Mesenchymal stem cell (in vitro differentiated cells and primary cell): ENCODE measurements around the gene C8G.

Source experiments
- DNase-seq: peaks from one replicate; pipeline ENCODE4 v3.0.0-alpha.2; 2013
- H2AFZ ChIP-seq: one replicate; pipeline ENCODE4 v1.6.1; 2013; ENCODE audit warnings: low read depth, mild to moderate bottlenecking, control low read depth, inconsistent platforms, low read length, moderate library complexity
- H2AK5ac ChIP-seq: 2 replicates; pipeline ENCODE4 v1.6.1; 2013; ENCODE audit warnings: low read length, moderate library complexity, mild to moderate bottlenecking, inconsistent platforms; ENCODE audit not compliant: severe bottlenecking
- H2BK120ac ChIP-seq: one replicate; pipeline ENCODE4 v1.6.1; 2013; ENCODE audit warnings: low read depth, mild to moderate bottlenecking, inconsistent platforms, low read length, moderate library complexity
- H2BK12ac ChIP-seq, 2 experiments: one replicate each; pipeline ENCODE4 v1.6.1; 2013; ENCODE audit warnings: inconsistent platforms in 2 of 2, low read length in 2 of 2, mild to moderate bottlenecking in 2 of 2, moderate library complexity in 2 of 2, control low read depth in 1 of 2
- H2BK15ac ChIP-seq: one replicate; pipeline ENCODE4 v1.6.1; 2013; ENCODE audit warnings: mild to moderate bottlenecking, low read depth, inconsistent platforms; ENCODE audit not compliant: poor library complexity, severe bottlenecking
- H2BK5ac ChIP-seq: 2 replicates; pipeline ENCODE4 v1.6.1; 2013; ENCODE audit warnings: low read depth, mild to moderate bottlenecking, low read length, control low read depth, inconsistent platforms; ENCODE audit not compliant: poor library complexity, severe bottlenecking
- H3K14ac ChIP-seq, 2 experiments: one replicate each; pipeline ENCODE4 v1.6.1; 2013; ENCODE audit warnings: inconsistent platforms in 2 of 2, low read length in 2 of 2, control low read depth in 1 of 2, mild to moderate bottlenecking in 1 of 2, moderate library complexity in 1 of 2
- H3K18ac ChIP-seq, 2 experiments: one replicate each; pipeline ENCODE4 v1.6.1; 2013; ENCODE audit warnings: inconsistent platforms in 2 of 2, low read length in 2 of 2, control low read depth in 1 of 2, low read depth in 1 of 2, mild to moderate bottlenecking in 1 of 2
- H3K23ac ChIP-seq, 2 experiments: one replicate each; pipeline ENCODE4 v1.6.1; 2013; ENCODE audit warnings: inconsistent platforms in 2 of 2, low read length in 2 of 2, mild to moderate bottlenecking in 2 of 2, moderate library complexity in 2 of 2, control low read depth in 1 of 2
- H3K27ac ChIP-seq: 2 replicates; pipeline ENCODE4 v1.5.1; 2013; ENCODE audit warnings: mild to moderate bottlenecking, moderate library complexity, low read length, control low read depth, inconsistent platforms; ENCODE audit not compliant: poor library complexity, severe bottlenecking
- H3K27me3 ChIP-seq, 2 experiments: 2 replicates each; pipeline versions ENCODE4 v1.6.1 to v1.7.0; 2013; ENCODE audit warnings: low read length in 2 of 2, mild to moderate bottlenecking in 2 of 2, moderate library complexity in 2 of 2, control low read depth in 1 of 2, inconsistent platforms in 1 of 2; ENCODE audit not compliant: control insufficient read depth in 1 of 2, insufficient read depth in 1 of 2
- H3K36me3 ChIP-seq, 2 experiments: 2 replicates each; pipeline versions ENCODE4 v1.6.1 to v1.7.0; 2013; ENCODE audit warnings: low read length in 2 of 2, control low read depth in 1 of 2, inconsistent platforms in 1 of 2, low read depth in 1 of 2, mild to moderate bottlenecking in 1 of 2; ENCODE audit not compliant: insufficient read depth in 2 of 2, control insufficient read depth in 1 of 2
- H3K4ac ChIP-seq, 2 experiments: one replicate each; pipeline ENCODE4 v1.6.1; 2013; ENCODE audit warnings: inconsistent platforms in 2 of 2, low read length in 2 of 2, mild to moderate bottlenecking in 2 of 2, moderate library complexity in 2 of 2, control low read depth in 1 of 2, low read depth in 1 of 2
- H3K4me1 ChIP-seq: 2 replicates; pipeline ENCODE4 v1.6.1; 2013; ENCODE audit warnings: low read depth, low read length, control low read depth; ENCODE audit not compliant: control insufficient read depth, insufficient read depth
- H3K4me2 ChIP-seq: 2 replicates; pipeline ENCODE4 v1.6.1; 2013; ENCODE audit warnings: low read length, mild to moderate bottlenecking, inconsistent platforms; ENCODE audit not compliant: poor library complexity, severe bottlenecking
- H3K4me3 ChIP-seq, 2 experiments: 2 replicates each; pipeline versions ENCODE4 v1.5.1 to v1.7.0; 2013; ENCODE audit warnings: low read length in 2 of 2, mild to moderate bottlenecking in 2 of 2, control low read depth in 1 of 2, low read depth in 1 of 2; ENCODE audit not compliant: insufficient read depth in 1 of 2
- H3K79me1 ChIP-seq: replicated peaks from 2 replicates; pipeline ENCODE4 v1.6.1; 2013; ENCODE audit warnings: mild to moderate bottlenecking, control low read depth, low read length, inconsistent platforms; ENCODE audit not compliant: poor library complexity, severe bottlenecking
- H3K9ac ChIP-seq: 2 replicates; pipeline ENCODE4 v1.7.0; 2013; ENCODE audit warnings: mild to moderate bottlenecking, low read length, moderate library complexity
- H3K9me3 ChIP-seq: 2 replicates; pipeline ENCODE4 v1.7.0; 2013; ENCODE audit warnings: mild to moderate bottlenecking, low read length; ENCODE audit not compliant: control insufficient read depth
- H4K8ac ChIP-seq: one replicate; pipeline ENCODE4 v1.6.1; 2013; ENCODE audit warnings: inconsistent platforms, mild to moderate bottlenecking, low read length, moderate library complexity
- H4K91ac ChIP-seq: one replicate; pipeline ENCODE4 v1.6.1; 2013; ENCODE audit warnings: mild to moderate bottlenecking, low read length, inconsistent platforms
- WGBS: methylation state at CpG from one replicate; pipeline ENCODE4 v1.1.7; 2013; ENCODE audit warnings: mixed read lengths; 5-methylcytosine and 5-hydroxymethylcytosine counted together

C8G gene

GRCh38 chr9:136900556-136900955 is 44.5 kb upstream of the C8G start:
- no peak overlapping the region for H3K18ac ChIP-seq
- H2BK120ac ChIP-seq, result no peak overlapping the region
- H3K4me3 ChIP-seq, result no peak overlapping the region
- DNase-seq, result no peak
- H3K4me2 ChIP-seq, result no peak overlapping the region
- peak overlapping the region; percentile 32 for H4K8ac ChIP-seq
- H2BK12ac ChIP-seq, result no peak overlapping the region
- no peak overlapping the region for H2AK5ac ChIP-seq
- H3K36me3 ChIP-seq, result peaks cover 25 to 38% of the 10 kb centered on the region in 2 experiments
- no peak overlapping the region for H3K27ac ChIP-seq
- no peak overlapping the region for H2BK15ac ChIP-seq
- no peak overlapping the region for H3K14ac ChIP-seq
- H4K91ac ChIP-seq, result no peak overlapping the region
- no peak overlapping the region for H3K23ac ChIP-seq
- WGBS, result 93% methylated on average over 10 of the region's 10 CpGs
- peaks cover 28% of the 10 kb centered on the region for H3K4me1 ChIP-seq
- peak overlapping the region in 1 of 2 experiments; percentile 47 for H3K4ac ChIP-seq
- no peaks in the 10 kb centered on the region for H3K27me3 ChIP-seq
- H2BK5ac ChIP-seq, result no peak overlapping the region
- H2AFZ ChIP-seq, result no peak overlapping the region
- H3K9me3 ChIP-seq, result no peaks in the 10 kb centered on the region
- peaks cover 40% of the 10 kb centered on the region for H3K79me1 ChIP-seq
- no peak overlapping the region for H3K9ac ChIP-seq

GRCh38 chr9:136900988-136901515 is 44.0 kb upstream of the C8G start:
- Histone ChIP-seq H2BK120ac (no peak overlapping the region), H3K23ac (no peak overlapping the region), H2AK5ac (peak overlapping the region; percentile 21), H3K79me1 (peaks cover 39% of the 10 kb centered on the region), H3K27ac (peak overlapping the region; percentile 66), H3K9ac (peak overlapping the region; percentile 59), H2AFZ (no peak overlapping the region), H3K36me3 (peaks cover 25 to 36% of the 10 kb centered on the region in 2 experiments), H3K18ac (no peak overlapping the region), H3K27me3 (no peaks in the 10 kb centered on the region), H3K14ac (no peak overlapping the region), H3K4me1 (peaks cover 28% of the 10 kb centered on the region), H3K4me2 (no peak overlapping the region), H3K9me3 (no peaks in the 10 kb centered on the region), H4K91ac (no peak overlapping the region), H2BK12ac (no peak overlapping the region), H3K4ac (peak overlapping the region in 1 of 2 experiments; percentile 47), H2BK15ac (no peak overlapping the region), H4K8ac (peak overlapping the region; percentile 61), H2BK5ac (no peak overlapping the region), H3K4me3 (peak overlapping the region in 1 of 2 experiments; percentile 53)
- WGBS, result 82% methylated on average over 13 of the region's 13 CpGs
- DNase-seq, result no peak

- H4K91ac ChIP-seq, result no peak overlapping the region
- H3K79me1 ChIP-seq, result peaks cover 41% of the 10 kb centered on the region
- H3K27ac ChIP-seq, result peak overlapping the region; percentile 66
- H2AFZ ChIP-seq, result no peak overlapping the region
- H2AK5ac ChIP-seq, result peak overlapping the region; percentile 21
- peak; percentile 18 for DNase-seq
- H3K9ac ChIP-seq, result peak overlapping the region; percentile 59
- peak overlapping the region in 1 of 2 experiments; percentile 49 for H3K18ac ChIP-seq
- H3K4ac ChIP-seq, result no peak overlapping the region
- H3K23ac ChIP-seq, result no peak overlapping the region
- peak overlapping the region; percentile 23 for H3K4me2 ChIP-seq
- H3K4me1 ChIP-seq, result peaks cover 28% of the 10 kb centered on the region
- H3K36me3 ChIP-seq, result peaks cover 25 to 37% of the 10 kb centered on the region in 2 experiments
- H2BK15ac ChIP-seq, result no peak overlapping the region
- WGBS, result 83% methylated on average over 20 of the region's 20 CpGs
- H3K4me3 ChIP-seq, result peak overlapping the region in 1 of 2 experiments; percentile 53
- no peak overlapping the region for H2BK5ac ChIP-seq
- no peak overlapping the region for H3K14ac ChIP-seq
- H2BK120ac ChIP-seq, result no peak overlapping the region
- H2BK12ac ChIP-seq, result no peak overlapping the region
- no peaks in the 10 kb centered on the region for H3K9me3 ChIP-seq
- no peaks in the 10 kb centered on the region for H3K27me3 ChIP-seq
- no peak overlapping the region for H4K8ac ChIP-seq
Measured at GRCh38 chr9:136901516-136902258, 43.4 kb upstream of the C8G start.

- no peak overlapping the region for H2BK5ac ChIP-seq
Measured at GRCh38 chr9:136902259-136902821, 42.7 kb upstream of the C8G start.

More at GRCh38 chr9:136902259-136902821, 42.7 kb upstream of the C8G start:
- no peak overlapping the region for H2BK15ac ChIP-seq
- H3K9me3 ChIP-seq, result no peaks in the 10 kb centered on the region
- H3K4ac ChIP-seq, result no peak overlapping the region
- no peak overlapping the region for H2BK120ac ChIP-seq
- no peak overlapping the region for H2AFZ ChIP-seq
- no peak overlapping the region for H3K18ac ChIP-seq
- peaks cover 40% of the 10 kb centered on the region for H3K79me1 ChIP-seq
- peak overlapping the region; percentile 59 for H3K9ac ChIP-seq
- H2BK12ac ChIP-seq, result no peak overlapping the region
- 89% methylated on average over 15 of the region's 15 CpGs for WGBS
- no peak overlapping the region for H4K91ac ChIP-seq
- H3K27me3 ChIP-seq, result no peaks in the 10 kb centered on the region
- H3K36me3 ChIP-seq, result peaks cover 29 to 43% of the 10 kb centered on the region in 2 experiments
- peak overlapping the region in 1 of 2 experiments; percentile 53 for H3K4me3 ChIP-seq
- DNase-seq, result peak; percentile 59
- no peak overlapping the region for H3K14ac ChIP-seq
- H3K4me1 ChIP-seq, result peaks cover 26% of the 10 kb centered on the region
- H3K4me2 ChIP-seq, result no peak overlapping the region
- peak overlapping the region; percentile 47 for H2AK5ac ChIP-seq
- peak overlapping the region; percentile 66 for H3K27ac ChIP-seq
- no peak overlapping the region for H4K8ac ChIP-seq
- no peak overlapping the region for H3K23ac ChIP-seq
